HL-60 (cell line): ENCODE data around the gene ZFP69B.

Source experiments
- CTCF ChIP-seq: IDR thresholded peaks from one replicate; pipeline ENCODE4 v1.5.1; 2011; ENCODE audit warnings: low read length, control low read depth, inconsistent platforms; ENCODE audit not compliant: insufficient read depth
- GABPA ChIP-seq: IDR thresholded peaks from 2 replicates; pipeline ENCODE4 v1.6.1; 2012; ENCODE audit warnings: low read depth
- POLR2AphosphoS5 ChIP-seq: IDR thresholded peaks from 2 replicates; pipeline ENCODE4 v1.6.1; 2012; ENCODE audit warnings: low read depth
- SPI1 ChIP-seq: IDR thresholded peaks from 2 replicates; pipeline ENCODE4 v1.6.1; 2012; ENCODE audit warnings: low read depth, mild to moderate bottlenecking, borderline replicate concordance
- TF ChIP-seq, protein P1 (sequence below): IDR thresholded peaks from 2 replicates; pipeline ENCODE4 v1.6.1; 2012; ENCODE audit warnings: low read depth; ENCODE audit not compliant: insufficient replicate concordance

DNA sequence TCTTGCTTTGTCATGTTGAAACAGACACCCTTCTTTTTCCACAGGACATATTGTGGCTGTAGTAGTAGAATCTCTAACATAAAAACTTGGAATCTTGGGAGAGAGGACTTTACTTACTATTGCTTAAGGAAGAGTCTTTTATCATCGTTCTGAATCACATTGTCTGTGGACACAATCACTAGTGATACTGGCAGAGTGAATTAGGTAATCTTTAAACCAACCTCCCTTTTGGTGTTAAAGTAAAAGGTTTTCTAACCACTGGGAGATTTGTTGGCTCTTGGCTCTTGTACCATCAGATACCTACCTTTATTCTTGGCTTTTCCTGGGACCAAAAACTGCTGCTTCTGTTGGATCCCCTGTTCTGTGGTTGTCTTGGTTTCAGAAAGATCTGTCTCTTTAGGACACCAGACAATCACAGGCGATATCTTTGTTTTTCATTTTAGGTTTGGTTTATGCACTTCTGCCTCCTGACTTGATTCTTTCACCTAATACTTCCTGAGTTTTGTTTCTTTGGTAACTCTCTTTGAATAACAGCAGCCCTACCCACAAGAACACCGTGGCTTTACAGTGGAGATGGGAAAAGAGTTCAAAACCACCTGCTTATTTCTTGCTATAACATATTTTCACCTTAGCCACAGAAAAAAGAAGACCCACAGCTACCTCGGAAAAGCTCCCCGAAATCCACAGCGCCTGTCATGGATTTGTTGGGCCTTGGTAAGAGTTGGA lies 36.6 kb upstream of the ZFP69B start:
- no peak for TF ChIP-seq CTCF
- no peak for TF ChIP-seq POLR2AphosphoS5
- no peak for TF ChIP-seq GABPA
- TF ChIP-seq, protein P1, sequence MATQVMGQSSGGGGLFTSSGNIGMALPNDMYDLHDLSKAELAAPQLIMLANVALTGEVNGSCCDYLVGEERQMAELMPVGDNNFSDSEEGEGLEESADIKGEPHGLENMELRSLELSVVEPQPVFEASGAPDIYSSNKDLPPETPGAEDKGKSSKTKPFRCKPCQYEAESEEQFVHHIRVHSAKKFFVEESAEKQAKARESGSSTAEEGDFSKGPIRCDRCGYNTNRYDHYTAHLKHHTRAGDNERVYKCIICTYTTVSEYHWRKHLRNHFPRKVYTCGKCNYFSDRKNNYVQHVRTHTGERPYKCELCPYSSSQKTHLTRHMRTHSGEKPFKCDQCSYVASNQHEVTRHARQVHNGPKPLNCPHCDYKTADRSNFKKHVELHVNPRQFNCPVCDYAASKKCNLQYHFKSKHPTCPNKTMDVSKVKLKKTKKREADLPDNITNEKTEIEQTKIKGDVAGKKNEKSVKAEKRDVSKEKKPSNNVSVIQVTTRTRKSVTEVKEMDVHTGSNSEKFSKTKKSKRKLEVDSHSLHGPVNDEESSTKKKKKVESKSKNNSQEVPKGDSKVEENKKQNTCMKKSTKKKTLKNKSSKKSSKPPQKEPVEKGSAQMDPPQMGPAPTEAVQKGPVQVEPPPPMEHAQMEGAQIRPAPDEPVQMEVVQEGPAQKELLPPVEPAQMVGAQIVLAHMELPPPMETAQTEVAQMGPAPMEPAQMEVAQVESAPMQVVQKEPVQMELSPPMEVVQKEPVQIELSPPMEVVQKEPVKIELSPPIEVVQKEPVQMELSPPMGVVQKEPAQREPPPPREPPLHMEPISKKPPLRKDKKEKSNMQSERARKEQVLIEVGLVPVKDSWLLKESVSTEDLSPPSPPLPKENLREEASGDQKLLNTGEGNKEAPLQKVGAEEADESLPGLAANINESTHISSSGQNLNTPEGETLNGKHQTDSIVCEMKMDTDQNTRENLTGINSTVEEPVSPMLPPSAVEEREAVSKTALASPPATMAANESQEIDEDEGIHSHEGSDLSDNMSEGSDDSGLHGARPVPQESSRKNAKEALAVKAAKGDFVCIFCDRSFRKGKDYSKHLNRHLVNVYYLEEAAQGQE = no peak
- no peak for TF ChIP-seq SPI1
